K562 (cell line): ENCODE data around the gene ZNF500. TPM values are rescaled to one million over a fixed set of nuclear protein-coding genes. Genes with fewer than 3 reads are reported as not detected.

ENCODE experiments used
- ATAC-seq: fragments of 200-7000 bp; cut with Tn5 transposase; 3 replicates; pipeline ENCODE4 v1.9.1; 2020; ENCODE audit warnings: moderate library complexity
- BruUV-seq: library from RNA; stranded (reverse); fragments of 400-500 nt; replicated peaks from 2 replicates; lab custom pipeline; 2021; lab: Mats Ljungman, UMichigan
- CTCF ChIA-PET: fragments of 300-600 bp; formaldehyde crosslinking; extraction: SDS; loops from one replicate; lab custom pipeline; 2021; ENCODE audit warnings: low intra/inter-chr PET ratio; lab: Yijun Ruan, JAX
- POLR2A ChIA-PET: fragments of 300-600, 350-650 bp; sonication (Branson Sonifier 250); formaldehyde crosslinking; extraction: SDS; loops from one replicate; lab custom pipeline; 2021; ENCODE audit warnings: antibody characterized with exemption, inconsistent platforms; lab: Yijun Ruan, JAX
- DNase-seq, 4 experiments: peaks; one replicate each; pipeline versions ENCODE4 v3.0.0 to v3.0.0-alpha.2; 2011 to 2018; ENCODE audit warnings: low spot score in 3 of 4, mixed read lengths in 3 of 4; ENCODE audit errors: extremely low read depth in 1 of 4
- FAIRE-seq: peaks from 2 replicates; lab custom pipeline; 2011; peaks lifted over from hg19 to GRCh38; lab: Jason Lieb, UNC
- H2AFZ ChIP-seq: 2 replicates; pipeline ENCODE4 v1.6.0; 2011; ENCODE audit warnings: low read depth, low read length, control low read depth, inconsistent platforms
- H3K27ac ChIP-seq: fragments of 200-600 bp; 3 replicates; pipeline ENCODE4 v1.8.0; 2011; ENCODE audit warnings: low read depth, mild to moderate bottlenecking, control low read depth, inconsistent platforms, low read length, moderate library complexity, mixed read lengths; ENCODE audit errors: extremely low read depth
- H3K27me3 ChIP-seq, 2 experiments: fragments of 300-600 bp in 1 of 2; 2 replicates in 1 of 2; 3 replicates in 1 of 2; pipeline versions ENCODE4 v1.6.0 to v1.8.0; 2011; ENCODE audit warnings: inconsistent platforms in 2 of 2, low read length in 2 of 2, mild to moderate bottlenecking in 1 of 2, mixed read lengths in 1 of 2, moderate library complexity in 1 of 2; ENCODE audit not compliant: control insufficient read depth in 2 of 2, insufficient read depth in 2 of 2
- H3K36me3 ChIP-seq: fragments of 300-600 bp; 3 replicates; pipeline ENCODE4 v1.8.0; 2011; ENCODE audit warnings: mild to moderate bottlenecking, low read length, inconsistent platforms; ENCODE audit not compliant: control insufficient read depth, insufficient read depth
- H3K4me1 ChIP-seq, 2 experiments: fragments of 200-600 bp in 1 of 2; replicated peaks in 1 of 2; 2 replicates in 1 of 2; 3 replicates in 1 of 2; pipeline versions ENCODE4 v1.5.1 to v1.8.0; 2011; ENCODE audit warnings: inconsistent platforms in 2 of 2, low read length in 2 of 2, mild to moderate bottlenecking in 1 of 2, mixed read lengths in 1 of 2, moderate library complexity in 1 of 2; ENCODE audit not compliant: control insufficient read depth in 2 of 2, insufficient read depth in 2 of 2
- H3K4me2 ChIP-seq: 2 replicates; pipeline ENCODE4 v1.6.1; 2011; ENCODE audit warnings: low read length, control low read depth, inconsistent platforms, mixed read lengths; ENCODE audit not compliant: insufficient read depth
- H3K4me3 ChIP-seq: fragments of 200-600 bp; sonication (generic), shearing (Covaris generic); 2 replicates; pipeline ENCODE4 v1.5.1; 2016; ENCODE audit warnings: control low read depth, inconsistent platforms
- H3K79me2 ChIP-seq: fragments of 200-600 bp; 3 replicates; pipeline ENCODE4 v1.8.0; 2011; ENCODE audit warnings: low read length, inconsistent platforms; ENCODE audit not compliant: control insufficient read depth, insufficient read depth
- H3K9ac ChIP-seq, 2 experiments: 2 replicates each; pipeline versions ENCODE4 v1.6.0 to v1.6.1; 2011; ENCODE audit warnings: low read depth in 2 of 2, low read length in 2 of 2, control low read depth in 1 of 2, inconsistent platforms in 1 of 2, mild to moderate bottlenecking in 1 of 2, mixed read lengths in 1 of 2; ENCODE audit not compliant: insufficient read depth in 1 of 2
- H3K9me1 ChIP-seq: one replicate; pipeline ENCODE4 v1.6.0; 2011; ENCODE audit warnings: inconsistent platforms, mild to moderate bottlenecking, low read length, moderate library complexity; ENCODE audit not compliant: control insufficient read depth, insufficient read depth
- H3K9me3 ChIP-seq: replicated peaks from 2 replicates; pipeline ENCODE4 v1.5.1; 2011; ENCODE audit warnings: low read depth, low read length, inconsistent platforms; ENCODE audit not compliant: control insufficient read depth, insufficient read depth
- H4K20me1 ChIP-seq: replicated peaks from 2 replicates; pipeline ENCODE4 v1.6.1; 2011; ENCODE audit warnings: low read length, inconsistent platforms, mixed read lengths; ENCODE audit not compliant: control insufficient read depth, insufficient read depth
- CEBPG ChIP-seq, 3 experiments: fragments of 200-800 bp in 1 of 3; sonication (Bioruptor generic) in 1 of 3; sonication (generic) in 1 of 3; formaldehyde crosslinking in 1 of 3; IDR thresholded peaks in 2 of 3; conservative IDR thresholded peaks in 1 of 3; 2 replicates each; pipeline versions ENCODE4 v1.6.1 to v1.8.0; 2016 to 2022; ENCODE audit warnings: missing compliant biosample characterization in 2 of 3, missing genetic modification characterization in 2 of 3, mild to moderate bottlenecking in 1 of 3, missing genetic modification reagents in 1 of 3
- ETV5 ChIP-seq: sonication (generic); formaldehyde crosslinking; IDR thresholded peaks from 2 replicates; pipeline ENCODE4 v1.4.0; 2020; ENCODE audit warnings: low read depth, mild to moderate bottlenecking, missing genetic modification reagents
- MEF2D ChIP-seq: conservative IDR thresholded peaks from 2 replicates; pipeline ENCODE4 v1.6.1; 2016; ENCODE audit warnings: low read depth, missing genetic modification characterization, missing compliant biosample characterization
- ZNF324 ChIP-seq: fragments of 250-450 bp; sonication (Bioruptor Pico); IDR thresholded peaks from 2 replicates; pipeline ENCODE4 v1.4.0; 2020; ENCODE audit warnings: mild to moderate bottlenecking
- WGBS: fragments of 100-300 bp; shearing (Covaris generic); methylation state at CpG from one replicate; pipeline ENCODE4 v1.1.6; 2016; ENCODE audit warnings: low coverage, mixed read lengths; ENCODE audit not compliant: insufficient coverage; ENCODE audit errors: missing lambda C conversion rate; 5-methylcytosine and 5-hydroxymethylcytosine counted together
- in situ Hi-C: fragments of 300-500 bp; cut with MboI; formaldehyde crosslinking; loops from 4 replicates; pipeline ENCODE4 v1.15.0; 2018; ENCODE audit warnings: inconsistent platforms, mixed read lengths
- intact Hi-C: fragments of 100-400 bp; cut with micrococcal nuclease; formaldehyde crosslinking; loops from 2 replicates; pipeline ENCODE4 v1.14.2; 2022
- polyA plus RNA-seq, 8 experiments: library from polyadenylated mRNA; depleted of rRNA in 4 of 8; stranded (reverse) in 5 of 8; unstranded in 3 of 8; fragments of >200 nt; fragmentation: Nextera tagmentation in 2 of 8; fragmentation: Illumina TruSeq in 1 of 8; extraction: Ambion mirVana in 2 of 8; extraction: Trizol in 1 of 8; gene quantifications; 2 replicates each; pipeline versions ENCODE4 v1.2.1 to v1.2.3, GENCODE V29; 2011 to 2014; ENCODE audit warnings: inconsistent platforms in 1 of 8, missing spikeins in 1 of 8
- total RNA-seq, 7 experiments: library from RNA; depleted of rRNA in 6 of 7; stranded (reverse); fragments of >200 nt in 6 of 7; fragmentation: Illumina TruSeq in 2 of 7; extraction: Trizol in 2 of 7; gene quantifications; 2 replicates each; pipeline versions ENCODE4 v1.2.1 to v1.2.3, GENCODE V29; 2011 to 2021; ENCODE audit warnings: low replicate concordance in 1 of 7
- TF ChIP-seq, protein P1 (sequence below): fragments of 450-650 bp; IDR thresholded peaks from 2 replicates; pipeline ENCODE4 v1.6.1; 2017; ENCODE audit warnings: antibody characterized with exemption, mild to moderate bottlenecking
- TF ChIP-seq, protein P2 (sequence below): IDR thresholded peaks from 3 replicates; pipeline ENCODE4 v1.6.1; 2011; ENCODE audit warnings: borderline replicate concordance, mild to moderate bottlenecking, moderate library complexity; ENCODE audit not compliant: insufficient read length; ENCODE audit errors: extremely low read depth
- TF ChIP-seq, protein P3 (sequence below), 2 experiments: fragments of 450-650 bp in 1 of 2; sonication (generic) in 1 of 2; formaldehyde crosslinking in 1 of 2; IDR thresholded peaks in 1 of 2; conservative IDR thresholded peaks in 1 of 2; 2 replicates each; pipeline versions ENCODE4 v1.6.1 to v1.8.1; 2016 to 2023; ENCODE audit warnings: mild to moderate bottlenecking in 2 of 2, moderate library complexity in 2 of 2, inconsistent platforms in 1 of 2, missing genetic modification reagents in 1 of 2

The ZNF500 gene
- total and polyA plus RNA-seq, 9 of the 15 experiments (the other 6 are each of a cell fraction or from before 2014, with no cell fraction given) = 0.80 to 20.8 (median 5.3) TPM

DNA sequence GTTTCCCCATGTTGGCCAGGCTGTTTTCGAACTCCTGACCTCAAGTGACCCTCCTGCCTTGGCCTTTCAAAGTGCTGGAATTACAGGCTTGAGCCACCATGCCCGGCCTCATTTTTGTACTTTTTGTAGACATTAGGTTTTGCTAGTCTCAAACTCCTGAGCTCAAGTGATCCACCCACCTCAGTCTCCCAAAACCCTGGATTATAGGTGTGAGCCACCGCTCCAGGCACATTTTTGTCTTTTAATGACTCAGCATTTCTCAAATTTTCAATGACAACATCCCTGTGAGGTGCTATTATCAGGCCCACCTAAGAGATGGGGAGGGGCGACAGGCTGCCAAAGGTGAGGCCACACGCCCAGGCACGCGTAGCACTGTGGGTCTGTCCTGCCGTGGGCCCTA is 20.1 kb upstream of the ZNF500 start (continued):
- TF ChIP-seq, protein P1, sequence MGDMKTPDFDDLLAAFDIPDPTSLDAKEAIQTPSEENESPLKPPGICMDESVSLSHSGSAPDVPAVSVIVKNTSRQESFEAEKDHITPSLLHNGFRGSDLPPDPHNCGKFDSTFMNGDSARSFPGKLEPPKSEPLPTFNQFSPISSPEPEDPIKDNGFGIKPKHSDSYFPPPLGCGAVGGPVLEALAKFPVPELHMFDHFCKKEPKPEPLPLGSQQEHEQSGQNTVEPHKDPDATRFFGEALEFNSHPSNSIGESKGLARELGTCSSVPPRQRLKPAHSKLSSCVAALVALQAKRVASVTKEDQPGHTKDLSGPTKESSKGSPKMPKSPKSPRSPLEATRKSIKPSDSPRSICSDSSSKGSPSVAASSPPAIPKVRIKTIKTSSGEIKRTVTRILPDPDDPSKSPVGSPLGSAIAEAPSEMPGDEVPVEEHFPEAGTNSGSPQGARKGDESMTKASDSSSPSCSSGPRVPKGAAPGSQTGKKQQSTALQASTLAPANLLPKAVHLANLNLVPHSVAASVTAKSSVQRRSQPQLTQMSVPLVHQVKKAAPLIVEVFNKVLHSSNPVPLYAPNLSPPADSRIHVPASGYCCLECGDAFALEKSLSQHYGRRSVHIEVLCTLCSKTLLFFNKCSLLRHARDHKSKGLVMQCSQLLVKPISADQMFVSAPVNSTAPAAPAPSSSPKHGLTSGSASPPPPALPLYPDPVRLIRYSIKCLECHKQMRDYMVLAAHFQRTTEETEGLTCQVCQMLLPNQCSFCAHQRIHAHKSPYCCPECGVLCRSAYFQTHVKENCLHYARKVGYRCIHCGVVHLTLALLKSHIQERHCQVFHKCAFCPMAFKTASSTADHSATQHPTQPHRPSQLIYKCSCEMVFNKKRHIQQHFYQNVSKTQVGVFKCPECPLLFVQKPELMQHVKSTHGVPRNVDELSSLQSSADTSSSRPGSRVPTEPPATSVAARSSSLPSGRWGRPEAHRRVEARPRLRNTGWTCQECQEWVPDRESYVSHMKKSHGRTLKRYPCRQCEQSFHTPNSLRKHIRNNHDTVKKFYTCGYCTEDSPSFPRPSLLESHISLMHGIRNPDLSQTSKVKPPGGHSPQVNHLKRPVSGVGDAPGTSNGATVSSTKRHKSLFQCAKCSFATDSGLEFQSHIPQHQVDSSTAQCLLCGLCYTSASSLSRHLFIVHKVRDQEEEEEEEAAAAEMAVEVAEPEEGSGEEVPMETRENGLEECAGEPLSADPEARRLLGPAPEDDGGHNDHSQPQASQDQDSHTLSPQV = peak; percentile 44; the same call in 1 of the 2 replicates
- no peak for TF ChIP-seq ZNF324
- TF ChIP-seq, all 486 proteins: peak for 13

DNA sequence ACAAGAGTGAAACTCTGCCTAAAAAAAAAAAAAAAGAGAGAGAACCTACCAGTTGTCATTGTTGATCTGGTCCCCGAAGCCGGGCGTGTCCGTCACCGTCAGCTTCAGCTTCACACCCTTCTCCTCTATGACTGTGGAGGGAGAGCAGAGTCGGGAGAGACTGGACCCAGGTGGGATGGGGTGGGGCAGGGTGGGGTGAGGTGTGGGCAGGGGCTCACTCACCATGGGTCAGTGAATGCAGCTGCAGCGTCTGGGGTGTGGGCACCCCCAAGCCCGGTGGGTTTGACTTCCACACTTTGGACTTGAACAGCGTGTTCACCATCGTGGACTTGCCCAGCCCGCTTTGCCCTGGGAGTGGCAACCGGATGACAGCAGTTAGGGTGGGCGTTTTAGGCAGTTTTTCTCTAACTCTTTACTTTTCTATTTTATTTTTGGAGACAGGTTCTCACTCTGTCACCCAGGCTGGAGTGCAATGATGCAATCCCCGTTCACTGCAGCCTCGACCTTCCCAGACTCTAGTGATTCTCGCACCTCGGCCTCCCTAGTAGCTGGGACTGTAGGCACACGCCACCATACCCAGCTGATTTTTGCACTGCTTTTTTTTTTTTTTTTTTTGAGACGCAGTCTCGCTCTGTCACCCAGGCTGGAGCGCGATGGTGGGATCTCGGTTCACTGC is 18.9 kb upstream of the ZNF500 start:
- POLR2A ChIA-PET = interaction anchor here (1.2 kb wide), 1 partner anchor 127 kb away, joined by 3 read pairs; no protein-coding TSS in a partner anchor
- Histone ChIP-seq H3K36me3 (no peaks in the 10 kb centered on the region), H3K9ac (no peak overlapping the region), H3K79me2 (no peaks in the 10 kb centered on the region), H3K4me1 (peaks cover 19 to 38% of the 10 kb centered on the region in 2 experiments; a peak in 4 of 5 replicates), H3K4me2 (no peak overlapping the region), H4K20me1 (no peaks in the 10 kb centered on the region), H3K4me3 (no peak overlapping the region), H3K9me1 (no peaks in the 10 kb centered on the region), H3K27ac (no peak overlapping the region), H2AFZ (no peak overlapping the region), H3K9me3 (no peaks in the 10 kb centered on the region), H3K27me3 (no peaks in the 10 kb centered on the region)
- TF ChIP-seq CEBPG (CRISPR knock-in tag; IDR thresholded peaks at IDR 0.05) (0 out of 2 replicates have a peak, but pooled peaks have one; percentile 33), CEBPG (tag; conservative IDR thresholded peaks at IDR 0.05 in 1 of 2, IDR thresholded peaks at IDR 0.05 in 1 of 2) (no peak), MEF2D (tag) (no peak), ETV5 (no peak)
- TF ChIP-seq, protein P2, sequence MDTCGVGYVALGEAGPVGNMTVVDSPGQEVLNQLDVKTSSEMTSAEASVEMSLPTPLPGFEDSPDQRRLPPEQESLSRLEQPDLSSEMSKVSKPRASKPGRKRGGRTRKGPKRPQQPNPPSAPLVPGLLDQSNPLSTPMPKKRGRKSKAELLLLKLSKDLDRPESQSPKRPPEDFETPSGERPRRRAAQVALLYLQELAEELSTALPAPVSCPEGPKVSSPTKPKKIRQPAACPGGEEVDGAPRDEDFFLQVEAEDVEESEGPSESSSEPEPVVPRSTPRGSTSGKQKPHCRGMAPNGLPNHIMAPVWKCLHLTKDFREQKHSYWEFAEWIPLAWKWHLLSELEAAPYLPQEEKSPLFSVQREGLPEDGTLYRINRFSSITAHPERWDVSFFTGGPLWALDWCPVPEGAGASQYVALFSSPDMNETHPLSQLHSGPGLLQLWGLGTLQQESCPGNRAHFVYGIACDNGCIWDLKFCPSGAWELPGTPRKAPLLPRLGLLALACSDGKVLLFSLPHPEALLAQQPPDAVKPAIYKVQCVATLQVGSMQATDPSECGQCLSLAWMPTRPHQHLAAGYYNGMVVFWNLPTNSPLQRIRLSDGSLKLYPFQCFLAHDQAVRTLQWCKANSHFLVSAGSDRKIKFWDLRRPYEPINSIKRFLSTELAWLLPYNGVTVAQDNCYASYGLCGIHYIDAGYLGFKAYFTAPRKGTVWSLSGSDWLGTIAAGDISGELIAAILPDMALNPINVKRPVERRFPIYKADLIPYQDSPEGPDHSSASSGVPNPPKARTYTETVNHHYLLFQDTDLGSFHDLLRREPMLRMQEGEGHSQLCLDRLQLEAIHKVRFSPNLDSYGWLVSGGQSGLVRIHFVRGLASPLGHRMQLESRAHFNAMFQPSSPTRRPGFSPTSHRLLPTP = no peak
- TF ChIP-seq, protein P3, sequence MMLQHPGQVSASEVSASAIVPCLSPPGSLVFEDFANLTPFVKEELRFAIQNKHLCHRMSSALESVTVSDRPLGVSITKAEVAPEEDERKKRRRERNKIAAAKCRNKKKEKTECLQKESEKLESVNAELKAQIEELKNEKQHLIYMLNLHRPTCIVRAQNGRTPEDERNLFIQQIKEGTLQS (IDR thresholded peaks at IDR 0.05) = peak; percentile 49
- TF ChIP-seq, protein P3 (CRISPR knock-in tag; conservative IDR thresholded peaks at IDR 0.05) = no peak
- FAIRE-seq = no peak
- CTCF ChIA-PET = no interaction called here
- BruUV-seq = no TSS peak
- no peak for ATAC-seq
- 62% methylated on average over 16 of the region's 23 CpGs for WGBS
- intact Hi-C loops (no loop called here), in situ Hi-C loops (no loop called here)
- DNase-seq = no peak
